NCI-H526 (cell line): Measurements from ENCODE around the gene EIF5.
"Not testable (repeated sequence)": the region's sequence is repeated elsewhere in the genome, so short reads cannot be mapped to it uniquely, and the experiment has no call there.

Experiments used
- DNase-seq, 2 experiments: peaks; one replicate each; lab custom pipeline; 2025; lab: John Stamatoyannopoulos, UW

Gene EIF5

GRCh38 chr14:103336191-103336590, 2.2 kb downstream of the EIF5 start:
- no peak for DNase-seq

DNA sequence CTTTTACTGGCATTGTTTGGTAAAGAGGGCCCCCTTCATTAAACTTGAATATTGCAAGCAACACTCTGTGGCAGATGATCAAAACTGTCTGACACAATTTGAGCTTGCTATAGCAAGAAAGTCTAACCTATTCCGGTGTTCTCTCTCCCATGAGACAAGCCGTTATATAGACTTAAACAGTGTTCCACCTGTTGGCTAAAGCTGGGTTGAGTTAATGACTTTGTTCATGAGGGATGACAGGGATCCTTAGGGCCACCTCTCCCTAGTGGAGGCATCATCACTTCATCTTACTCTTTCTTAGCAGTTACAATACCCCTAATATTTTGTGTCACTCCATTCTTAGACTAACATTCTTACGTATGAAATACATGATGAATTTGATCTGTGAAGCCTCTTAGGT, 3.8 kb downstream of the EIF5 start:
- DNase-seq, result no peak

DNA sequence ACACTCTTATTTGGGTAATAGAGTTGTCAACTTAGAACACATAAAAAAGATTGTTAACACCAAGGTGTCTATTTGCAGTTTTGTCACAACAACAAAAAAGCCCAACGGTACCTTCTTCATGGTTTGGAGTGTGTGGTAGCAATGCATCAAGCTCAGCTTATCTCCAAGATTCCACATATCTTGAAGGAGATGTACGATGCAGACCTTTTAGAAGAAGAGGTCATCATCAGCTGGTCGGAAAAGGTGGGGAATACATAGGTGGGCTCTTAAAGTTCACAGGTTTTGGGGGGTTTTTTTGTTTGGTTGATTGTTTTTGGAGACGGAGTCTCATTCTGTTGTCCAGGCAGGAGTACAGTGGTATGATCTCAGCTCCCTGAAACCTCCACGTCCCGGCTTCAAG, 5.5 kb downstream of the EIF5 start:
- no peak for DNase-seq

DNA sequence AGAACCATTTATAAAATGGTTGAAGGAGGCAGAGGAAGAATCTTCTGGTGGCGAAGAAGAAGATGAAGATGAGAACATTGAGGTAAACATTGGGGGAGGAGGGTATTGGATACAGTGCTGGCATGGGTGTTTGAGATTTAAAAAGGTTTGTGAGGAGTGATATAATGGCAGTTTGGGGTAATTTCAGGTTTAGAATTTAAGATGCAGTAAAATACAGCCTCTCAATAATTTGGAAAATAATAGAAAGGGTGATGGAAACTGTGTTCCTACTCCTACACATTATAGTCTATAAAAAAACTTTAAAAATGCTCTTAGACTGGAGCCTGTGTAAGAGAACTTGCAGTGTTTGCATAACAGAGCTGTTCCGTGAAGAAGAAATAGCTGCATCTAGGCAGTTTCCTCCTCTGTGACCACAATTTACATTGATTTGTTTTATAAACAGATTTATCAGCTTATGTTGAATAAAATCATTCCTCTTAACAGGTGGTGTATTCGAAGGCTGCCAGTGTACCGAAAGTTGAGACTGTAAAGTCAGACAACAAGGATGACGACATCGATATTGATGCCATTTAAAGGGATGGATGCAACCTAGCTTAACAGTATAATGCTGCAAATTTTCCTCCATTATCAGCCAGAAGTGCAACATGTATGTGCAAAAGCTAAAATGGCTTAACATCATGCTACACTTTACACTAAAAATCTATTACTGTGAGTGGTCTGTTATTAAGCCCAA, 6.6 kb downstream of the EIF5 start:
- DNase-seq, result no peak

GRCh38 chr14:103341250-103342129, 7.5 kb downstream of the EIF5 start:
- DNase-seq, result no peak

GRCh38 chr14:103343164-103343879, 9.3 kb downstream of the EIF5 start:
- DNase-seq, result no peak

- no peak for DNase-seq
These were observed 10.1 kb downstream of the EIF5 start for GRCh38 chr14:103343905-103344797.

- no peak for DNase-seq
These were observed 12.2 kb downstream of the EIF5 start for GRCh38 chr14:103346286-103346685.

DNA sequence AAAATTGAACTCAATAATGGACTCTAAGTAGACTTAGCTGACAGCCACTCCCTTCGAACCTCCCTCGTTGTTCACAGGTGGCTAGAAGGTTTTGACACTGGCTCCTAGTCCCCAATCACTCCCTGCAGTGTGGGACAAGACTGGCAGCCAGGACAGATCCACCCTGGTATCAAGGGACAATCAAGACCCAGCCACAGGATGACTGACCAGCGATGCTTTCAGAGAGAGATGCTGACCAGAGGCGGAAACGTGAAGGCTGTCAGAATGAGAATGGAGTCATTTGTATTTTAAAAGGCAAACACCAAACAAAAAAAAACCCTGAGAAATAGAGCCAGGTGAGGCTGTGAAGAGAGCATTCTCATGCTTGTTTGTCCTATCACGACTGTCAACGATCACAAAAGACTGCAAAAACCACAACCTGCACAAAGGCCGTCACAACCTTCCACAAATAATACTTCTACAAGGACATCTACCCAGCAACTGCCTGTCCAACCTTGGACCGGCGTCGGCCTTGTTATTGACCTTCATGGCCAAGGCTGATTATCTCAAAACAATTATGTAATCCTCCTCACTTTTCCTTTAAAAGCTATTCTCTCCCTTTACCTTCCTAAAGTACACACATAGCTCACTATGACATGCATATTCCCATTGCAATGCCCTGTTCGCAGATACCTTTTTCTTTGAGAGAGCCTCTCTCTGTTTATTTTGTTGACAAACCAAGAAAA, 13.2 kb downstream of the EIF5 start:
- DNase-seq, result no peak

DNA sequence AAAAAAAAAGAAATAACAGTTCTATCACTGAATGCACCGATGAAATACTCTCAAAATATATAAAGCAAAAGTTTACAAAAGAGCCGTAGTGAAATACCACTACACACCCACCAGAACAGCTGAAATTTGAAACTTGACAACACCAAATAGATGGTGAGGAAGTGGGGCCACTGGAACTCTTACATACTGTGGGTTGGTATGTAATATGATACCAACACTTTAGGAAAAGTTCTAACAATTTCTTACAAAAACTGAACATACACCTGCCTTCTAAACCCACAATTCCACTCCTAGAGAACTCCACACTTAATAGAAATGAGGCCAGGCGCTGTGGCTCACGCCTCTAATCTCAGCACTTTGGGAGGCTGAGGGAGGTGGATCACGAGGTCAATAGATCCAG, 14.1 kb downstream of the EIF5 start:
- no peak for DNase-seq

DNA sequence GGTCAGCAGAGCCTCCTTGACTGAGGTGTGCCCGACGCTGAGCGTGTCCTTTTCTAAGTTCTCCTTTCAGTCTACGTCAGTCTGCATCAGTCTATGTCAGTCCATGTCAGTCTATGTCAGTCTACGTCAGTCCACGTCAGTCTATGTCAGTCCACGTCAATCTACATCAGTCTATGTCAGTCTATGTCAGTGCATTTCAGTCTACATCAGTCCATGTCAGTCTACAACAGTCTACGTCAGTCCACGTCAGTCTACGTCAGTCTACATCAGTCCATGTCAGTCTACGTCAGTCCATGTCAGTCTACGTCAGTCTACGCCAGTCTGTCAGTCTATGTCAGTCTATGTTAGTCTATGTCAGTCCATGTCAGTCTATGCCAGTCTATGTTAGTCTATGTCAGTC, 15.9 kb downstream of the EIF5 start:
- no peak for DNase-seq

- no peak for DNase-seq
These were observed 19.3 kb downstream of the EIF5 start for GRCh38 chr14:103353362-103353761.

DNA sequence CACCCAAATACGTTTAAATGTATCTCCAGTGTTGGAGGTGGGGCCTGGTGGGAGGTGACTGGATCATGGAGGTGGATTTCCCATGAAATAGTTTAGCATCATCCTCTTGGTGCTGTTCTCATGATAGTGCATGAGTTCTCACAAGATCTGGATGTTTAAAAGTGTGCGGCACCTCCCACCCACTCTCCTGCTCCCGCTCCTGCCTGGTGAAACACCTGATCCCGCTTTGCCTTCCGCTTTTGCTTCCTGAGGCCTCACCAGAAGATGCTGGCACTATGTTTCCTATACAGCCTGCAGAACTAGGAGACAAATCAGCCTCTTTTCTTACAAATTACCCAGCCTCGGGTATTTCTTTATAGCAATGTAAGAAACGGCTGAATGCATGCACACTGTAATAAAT, 20.1 kb downstream of the EIF5 start:
- no peak for DNase-seq

- DNase-seq, result peak; percentile 91 to 95
These were observed 22.1 kb downstream of the EIF5 start for GRCh38 chr14:103356024-103356682.

GRCh38 chr14:103357552-103357951, 23.5 kb downstream of the EIF5 start:
- DNase-seq, result not testable (repeated sequence)

DNA sequence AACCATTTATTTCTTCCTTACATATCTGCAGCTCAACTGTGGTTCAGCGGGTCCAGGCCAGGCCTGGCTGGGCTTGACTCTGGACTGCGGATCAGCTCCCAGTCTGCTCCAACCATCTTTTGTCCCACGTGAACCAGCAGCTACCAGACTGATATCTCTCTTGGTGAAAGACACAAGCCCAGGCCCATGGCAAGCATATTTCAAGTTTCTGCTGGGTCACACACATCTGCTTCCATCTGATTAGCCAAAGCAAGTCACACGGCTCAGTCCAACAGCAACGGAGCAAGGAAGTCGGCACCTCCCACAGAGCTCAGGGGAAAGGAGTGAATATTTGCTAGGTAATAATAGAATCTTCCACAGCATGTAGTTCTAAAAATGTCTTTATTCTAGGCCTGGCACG, 26.5 kb downstream of the EIF5 start:
- DNase-seq, result no peak

GRCh38 chr14:103361867-103362266, 27.8 kb downstream of the EIF5 start:
- no peak for DNase-seq

GRCh38 chr14:103362780-103363179, 28.7 kb downstream of the EIF5 start:
- no peak for DNase-seq

GRCh38 chr14:103366741-103367140, 32.7 kb downstream of the EIF5 start:
- DNase-seq, result no peak

DNA sequence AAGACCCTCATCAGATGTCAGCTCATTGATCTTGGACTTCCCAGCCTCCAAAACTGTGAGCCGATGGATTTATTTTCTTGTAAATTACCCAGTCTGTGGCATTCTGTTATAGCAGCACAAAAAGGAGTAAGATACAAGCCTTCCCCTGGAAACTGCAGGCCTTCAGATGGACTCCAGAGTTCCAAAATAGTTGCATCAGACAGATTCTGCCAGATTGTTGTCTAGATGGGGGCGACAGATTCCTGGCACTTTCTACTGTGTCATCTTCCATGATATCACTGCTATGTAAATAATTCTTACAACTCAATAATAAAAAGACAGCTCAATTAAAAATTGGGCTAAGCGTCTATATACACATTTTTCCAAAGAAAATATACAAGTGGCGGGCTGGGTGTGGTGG, 34.0 kb downstream of the EIF5 start:
- DNase-seq, result no peak
